ENCODE measurements around the gene DCBLD2. TPM values are rescaled to one million over a fixed set of nuclear protein-coding genes. Genes with fewer than 3 reads are reported as not detected.

The DCBLD2 gene
- total RNA-seq, 2 donors from 2014 or later, result 1.6 TPM

GRCh38 chr3:98903099-98903498, 1.6 kb upstream of the DCBLD2 start:
- H3K27me3 Mint-ChIP-seq, result peaks cover 23 to 25% of the 10 kb centered on the region in 2 donors
- DNase-seq (ENCODE audit: low spot score) (no peak), ATAC-seq (no peak)
- H3K4me3 Mint-ChIP-seq, result no peak overlapping the region
- H3K4me1 Mint-ChIP-seq (ENCODE audit: low read depth in 2 of 2), result peaks cover 11 to 13% of the 10 kb centered on the region in 2 donors
- no peak overlapping the region for H3K27ac Mint-ChIP-seq
- H3K9me3 Mint-ChIP-seq, result no peaks in the 10 kb centered on the region
- no peaks in the 10 kb centered on the region for H3K36me3 Mint-ChIP-seq

- peaks cover 11 to 13% of the 10 kb centered on the region in 2 donors for H3K4me1 Mint-ChIP-seq (ENCODE audit: low read depth in 2 of 2)
- no peaks in the 10 kb centered on the region for H3K9me3 Mint-ChIP-seq
- ATAC-seq, result no peak
- peak overlapping the region; percentile 54 to 63 for H3K27ac Mint-ChIP-seq
- H3K27me3 Mint-ChIP-seq, result peaks cover 22 to 23% of the 10 kb centered on the region in 2 donors
- peak overlapping the region; percentile 92 for H3K4me3 Mint-ChIP-seq
- no peaks in the 10 kb centered on the region for H3K36me3 Mint-ChIP-seq
- DNase-seq (ENCODE audit: low spot score), result no peak
Observed at GRCh38 chr3:98902351-98902740, 851 bp upstream of the DCBLD2 start.

GRCh38 chr3:98901119-98901391, 440 bp downstream of the DCBLD2 start:
- Mint-ChIP-seq H3K27me3 (peaks cover 20 to 23% of the 10 kb centered on the region in 2 donors), H3K4me3 (peak overlapping the region; percentile 77), H3K27ac (no peak overlapping the region), H3K4me1 (ENCODE audit: low read depth in 2 of 2) (peaks cover 11 to 13% of the 10 kb centered on the region in 2 donors), H3K9me3 (no peaks in the 10 kb centered on the region), H3K36me3 (no peaks in the 10 kb centered on the region)
- ATAC-seq (peak; percentile 30 to 34), DNase-seq (ENCODE audit: low spot score) (no peak)

GRCh38 chr3:98900265-98901118, 1.0 kb downstream of the DCBLD2 start:
- no peak overlapping the region for H3K27ac Mint-ChIP-seq
- peaks cover 11 to 13% of the 10 kb centered on the region in 2 donors for H3K4me1 Mint-ChIP-seq (ENCODE audit: low read depth in 2 of 2)
- no peaks in the 10 kb centered on the region for H3K36me3 Mint-ChIP-seq
- DNase-seq (ENCODE audit: low spot score), result no peak
- no peak for ATAC-seq
- H3K4me3 Mint-ChIP-seq, result peak overlapping the region; percentile 77
- H3K9me3 Mint-ChIP-seq, result no peaks in the 10 kb centered on the region
- peaks cover 20 to 23% of the 10 kb centered on the region in 2 donors for H3K27me3 Mint-ChIP-seq

GRCh38 chr3:98897701-98898100, 3.8 kb downstream of the DCBLD2 start:
- Mint-ChIP-seq H3K4me3 (no peak overlapping the region), H3K4me1 (ENCODE audit: low read depth in 2 of 2) (peaks cover 10 to 11% of the 10 kb centered on the region in 2 donors), H3K27me3 (peaks cover 8 to 14% of the 10 kb centered on the region in 2 donors), H3K9me3 (no peaks in the 10 kb centered on the region), H3K27ac (no peak overlapping the region), H3K36me3 (no peaks in the 10 kb centered on the region)
- DNase-seq (ENCODE audit: low spot score) (no peak), ATAC-seq (no peak)

GRCh38 chr3:98894791-98895576, 6.5 kb downstream of the DCBLD2 start:
- Mint-ChIP-seq H3K27ac (no peak overlapping the region), H3K27me3 (peaks cover 0 to 9% of the 10 kb centered on the region in 2 donors)

GRCh38 chr3:98893740-98894139, 7.8 kb downstream of the DCBLD2 start:
- DNase-seq (ENCODE audit: low spot score), result no peak
- Mint-ChIP-seq H3K27me3 (peaks cover 0 to 9% of the 10 kb centered on the region in 2 donors), H3K4me3 (no peak overlapping the region), H3K9me3 (no peaks in the 10 kb centered on the region), H3K27ac (no peak overlapping the region), H3K36me3 (no peaks in the 10 kb centered on the region), H3K4me1 (ENCODE audit: low read depth in 2 of 2) (no peaks in the 10 kb centered on the region)
- ATAC-seq, result no peak

More at GRCh38 chr3:98894791-98895576, 6.5 kb downstream of the DCBLD2 start:
- Mint-ChIP-seq H3K36me3 (no peaks in the 10 kb centered on the region), H3K4me3 (no peak overlapping the region), H3K4me1 (ENCODE audit: low read depth in 2 of 2) (no peaks in the 10 kb centered on the region), H3K9me3 (no peaks in the 10 kb centered on the region)
- ATAC-seq (no peak), DNase-seq (ENCODE audit: low spot score) (no peak)

- Mint-ChIP-seq H3K36me3 (no peaks in the 10 kb centered on the region), H3K4me3 (no peak overlapping the region), H3K4me1 (ENCODE audit: low read depth in 2 of 2) (no peaks in the 10 kb centered on the region), H3K27ac (no peak overlapping the region), H3K27me3 (peaks cover 0 to 9% of the 10 kb centered on the region in 2 donors), H3K9me3 (no peaks in the 10 kb centered on the region)
- no peak for DNase-seq (ENCODE audit: low spot score)
- no peak for ATAC-seq
Observed at GRCh38 chr3:98892263-98892662, 9.2 kb downstream of the DCBLD2 start.

- H3K27ac Mint-ChIP-seq, result no peak overlapping the region
- no peaks in the 10 kb centered on the region for H3K4me1 Mint-ChIP-seq (ENCODE audit: low read depth in 2 of 2)
- no peak for ATAC-seq
- H3K27me3 Mint-ChIP-seq, result peaks cover 0 to 9% of the 10 kb centered on the region in 2 donors
- H3K36me3 Mint-ChIP-seq, result no peaks in the 10 kb centered on the region
- DNase-seq (ENCODE audit: low spot score), result no peak
- no peak overlapping the region for H3K4me3 Mint-ChIP-seq
- no peaks in the 10 kb centered on the region for H3K9me3 Mint-ChIP-seq
Observed at GRCh38 chr3:98890965-98891910, 10.3 kb downstream of the DCBLD2 start.

- H3K9me3 Mint-ChIP-seq, result no peaks in the 10 kb centered on the region
- no peaks in the 10 kb centered on the region for H3K4me1 Mint-ChIP-seq (ENCODE audit: low read depth in 2 of 2)
- no peak overlapping the region for H3K4me3 Mint-ChIP-seq
- H3K27me3 Mint-ChIP-seq, result peaks cover 0 to 9% of the 10 kb centered on the region in 2 donors
- no peak overlapping the region for H3K27ac Mint-ChIP-seq
- DNase-seq (ENCODE audit: low spot score) (no peak), ATAC-seq (no peak)
- no peaks in the 10 kb centered on the region for H3K36me3 Mint-ChIP-seq
Observed at GRCh38 chr3:98890181-98890835, 11.2 kb downstream of the DCBLD2 start.

- Mint-ChIP-seq H3K4me3 (no peak overlapping the region), H3K4me1 (ENCODE audit: low read depth in 2 of 2) (no peaks in the 10 kb centered on the region), H3K36me3 (no peaks in the 10 kb centered on the region), H3K27me3 (peaks cover 0 to 2% of the 10 kb centered on the region in 2 donors), H3K27ac (no peak overlapping the region), H3K9me3 (no peaks in the 10 kb centered on the region)
- no peak for ATAC-seq
- no peak for DNase-seq (ENCODE audit: low spot score)
Observed at GRCh38 chr3:98887684-98888083, 13.8 kb downstream of the DCBLD2 start.

- Mint-ChIP-seq H3K27me3 (no peaks in the 10 kb centered on the region), H3K27ac (no peak overlapping the region), H3K4me3 (no peak overlapping the region), H3K4me1 (ENCODE audit: low read depth in 2 of 2) (no peaks in the 10 kb centered on the region), H3K9me3 (peaks cover 3% of the 10 kb centered on the region), H3K36me3 (no peaks in the 10 kb centered on the region)
- DNase-seq (ENCODE audit: low spot score) (no peak), ATAC-seq (no peak)
Observed at GRCh38 chr3:98886525-98886924, 15.0 kb downstream of the DCBLD2 start.

GRCh38 chr3:98885851-98886250, 15.6 kb downstream of the DCBLD2 start:
- no peak for ATAC-seq
- peaks cover 3% of the 10 kb centered on the region for H3K9me3 Mint-ChIP-seq
- H3K27ac Mint-ChIP-seq, result no peak overlapping the region
- no peaks in the 10 kb centered on the region for H3K27me3 Mint-ChIP-seq
- no peaks in the 10 kb centered on the region for H3K36me3 Mint-ChIP-seq
- H3K4me3 Mint-ChIP-seq, result no peak overlapping the region
- H3K4me1 Mint-ChIP-seq (ENCODE audit: low read depth in 2 of 2), result no peaks in the 10 kb centered on the region
- DNase-seq (ENCODE audit: low spot score), result no peak

All from natural killer cell treated with Interleukin-12 subunit alpha and Interleukin-12 subunit beta and Interleukin-15 and Interleukin-18, amount 100 ng/mL, for 72 hours (primary cell).